Measurements from ENCODE around the gene DPEP1.

DPEP1 gene

DNA sequence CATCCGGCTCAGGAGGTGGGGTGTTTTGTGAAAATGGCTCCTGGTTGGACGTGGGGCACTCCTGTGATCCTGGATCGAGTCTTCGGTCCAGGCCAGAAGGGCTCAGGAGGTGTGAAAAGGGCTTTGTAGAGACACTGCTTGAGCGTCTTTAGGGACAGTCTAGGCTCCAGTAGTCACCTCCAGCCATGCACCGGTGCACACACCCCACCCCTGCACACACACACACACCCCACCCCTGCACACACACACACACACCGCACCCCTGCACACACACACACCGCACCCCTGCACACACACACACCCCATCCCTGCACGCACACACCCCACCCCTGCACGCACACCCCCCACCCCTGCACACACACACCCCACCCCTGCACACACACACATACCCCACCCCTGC lies 25.0 kb downstream of the DPEP1 start:
- TF ChIP-seq, protein P1, sequence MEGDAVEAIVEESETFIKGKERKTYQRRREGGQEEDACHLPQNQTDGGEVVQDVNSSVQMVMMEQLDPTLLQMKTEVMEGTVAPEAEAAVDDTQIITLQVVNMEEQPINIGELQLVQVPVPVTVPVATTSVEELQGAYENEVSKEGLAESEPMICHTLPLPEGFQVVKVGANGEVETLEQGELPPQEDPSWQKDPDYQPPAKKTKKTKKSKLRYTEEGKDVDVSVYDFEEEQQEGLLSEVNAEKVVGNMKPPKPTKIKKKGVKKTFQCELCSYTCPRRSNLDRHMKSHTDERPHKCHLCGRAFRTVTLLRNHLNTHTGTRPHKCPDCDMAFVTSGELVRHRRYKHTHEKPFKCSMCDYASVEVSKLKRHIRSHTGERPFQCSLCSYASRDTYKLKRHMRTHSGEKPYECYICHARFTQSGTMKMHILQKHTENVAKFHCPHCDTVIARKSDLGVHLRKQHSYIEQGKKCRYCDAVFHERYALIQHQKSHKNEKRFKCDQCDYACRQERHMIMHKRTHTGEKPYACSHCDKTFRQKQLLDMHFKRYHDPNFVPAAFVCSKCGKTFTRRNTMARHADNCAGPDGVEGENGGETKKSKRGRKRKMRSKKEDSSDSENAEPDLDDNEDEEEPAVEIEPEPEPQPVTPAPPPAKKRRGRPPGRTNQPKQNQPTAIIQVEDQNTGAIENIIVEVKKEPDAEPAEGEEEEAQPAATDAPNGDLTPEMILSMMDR (IDR thresholded peaks at IDR 0.05; ENCODE audit: insufficient read depth, missing control alignments) = no peak
- no peak for FAIRE-seq
- no peak for DNase-seq (ENCODE audit: insufficient read length, low spot score)

DNA sequence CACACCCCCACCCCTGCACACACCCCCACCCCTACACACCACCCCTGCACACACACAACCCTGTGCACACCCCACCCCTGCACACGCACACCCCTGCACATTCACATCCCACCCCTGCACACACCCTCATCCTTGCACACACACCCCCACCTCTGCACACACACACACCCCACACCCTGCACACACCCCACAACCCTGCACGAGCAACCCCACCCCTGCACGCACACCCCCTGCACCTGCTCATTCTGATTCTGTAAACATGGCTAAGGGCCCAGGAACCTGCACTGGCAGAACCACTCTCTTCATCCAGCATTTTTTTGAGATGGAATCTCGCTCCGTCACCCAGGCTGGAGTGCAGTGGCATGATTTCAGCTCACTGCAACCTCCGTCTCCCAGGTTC lies 25.9 kb downstream of the DPEP1 start:
- TF ChIP-seq, protein P1 (IDR thresholded peaks at IDR 0.05; ENCODE audit: insufficient read depth, missing control alignments) = no peak

DNA sequence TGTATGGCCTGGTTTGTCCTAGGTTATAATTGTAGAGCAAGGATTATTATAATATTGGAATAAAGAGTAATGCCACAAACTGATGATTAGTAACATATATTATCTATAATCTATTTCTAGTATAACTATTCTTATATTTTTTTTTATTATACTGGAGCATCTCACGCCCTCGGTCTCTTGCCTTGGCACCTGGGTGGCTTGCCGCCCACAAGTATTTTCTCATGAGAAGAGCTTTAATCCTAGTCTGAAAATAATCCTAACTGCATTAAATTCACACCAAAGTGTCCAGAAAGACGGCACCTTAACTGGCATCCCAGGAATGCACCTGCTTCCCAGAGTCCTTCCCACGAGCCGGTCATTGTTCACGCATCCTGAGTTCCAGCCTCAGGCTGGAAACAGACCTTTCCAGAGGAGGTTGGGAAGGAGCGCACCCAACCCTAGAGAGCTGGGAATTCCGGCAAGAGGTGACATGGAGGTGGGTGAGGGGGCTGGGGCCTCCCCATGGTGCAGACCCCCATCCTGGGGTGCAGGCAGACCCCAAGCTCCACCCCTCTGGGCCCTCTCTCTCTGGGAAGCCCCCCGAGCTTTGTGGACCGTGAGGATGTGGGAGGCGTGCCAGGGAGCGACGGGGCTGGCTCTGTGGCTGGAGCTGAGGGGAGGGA lies 28.1 kb downstream of the DPEP1 start:
- DNase-seq (ENCODE audit: insufficient read length, low spot score) (no peak), FAIRE-seq (no peak)
- TF ChIP-seq, protein P1 (IDR thresholded peaks at IDR 0.05; ENCODE audit: insufficient read depth, missing control alignments) = no peak

More for the DNA sequence above, 25.9 kb downstream of the DPEP1 start:
- no peak for FAIRE-seq
- DNase-seq (ENCODE audit: insufficient read length, low spot score) = no peak

DNA sequence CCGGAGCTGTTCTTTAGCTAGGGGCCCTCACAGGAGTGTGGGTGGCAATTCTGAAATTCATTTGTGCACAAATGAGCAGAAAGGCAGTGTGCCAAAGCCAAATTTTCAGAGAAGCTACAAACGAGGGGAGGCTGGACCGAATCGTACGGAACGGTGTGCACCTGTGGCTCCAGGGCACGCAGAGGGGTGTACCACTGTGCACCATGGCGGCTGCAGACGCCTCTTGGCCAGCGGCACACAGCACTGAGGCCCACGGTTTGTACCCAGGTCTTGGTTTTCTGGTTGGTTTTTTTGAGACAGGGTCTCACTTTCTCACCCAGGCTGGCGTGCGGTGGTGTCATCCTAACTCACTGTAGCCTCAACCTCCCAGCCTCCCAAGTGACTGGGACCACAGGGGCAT lies 29.1 kb downstream of the DPEP1 start:
- DNase-seq (ENCODE audit: insufficient read length, low spot score) = no peak
- TF ChIP-seq, protein P1 (IDR thresholded peaks at IDR 0.05; ENCODE audit: insufficient read depth, missing control alignments) = no peak
- FAIRE-seq = no peak

DNA sequence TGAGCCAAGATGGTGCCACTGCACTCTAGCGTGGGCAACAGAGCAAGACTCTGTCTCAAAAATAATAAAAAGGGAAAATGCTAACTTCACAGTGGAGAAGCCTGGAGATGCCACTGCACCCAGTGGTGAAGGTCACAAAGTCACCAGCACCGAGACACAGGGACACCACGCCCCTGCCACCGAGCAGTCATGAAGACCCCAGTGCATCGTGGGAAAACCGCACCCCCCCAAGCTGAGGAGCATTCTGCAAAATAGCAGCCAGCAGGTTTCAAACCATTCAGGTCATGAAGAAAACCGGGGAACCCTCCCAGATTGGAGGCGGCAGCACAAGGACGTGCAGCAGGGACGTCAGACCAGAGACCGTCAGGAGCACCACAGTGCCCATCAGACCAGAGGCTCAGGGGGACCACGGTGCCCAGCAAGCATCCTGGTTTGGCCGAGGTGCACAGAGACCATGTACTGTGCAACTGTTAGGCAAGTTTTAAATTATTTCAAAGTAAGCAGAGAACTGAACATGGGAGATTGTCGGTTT lies 30.4 kb downstream of the DPEP1 start:
- DNase-seq (ENCODE audit: insufficient read length, low spot score) (no peak), FAIRE-seq (no peak)
- TF ChIP-seq, protein P1 (IDR thresholded peaks at IDR 0.05; ENCODE audit: insufficient read depth, missing control alignments) = no peak

DNA sequence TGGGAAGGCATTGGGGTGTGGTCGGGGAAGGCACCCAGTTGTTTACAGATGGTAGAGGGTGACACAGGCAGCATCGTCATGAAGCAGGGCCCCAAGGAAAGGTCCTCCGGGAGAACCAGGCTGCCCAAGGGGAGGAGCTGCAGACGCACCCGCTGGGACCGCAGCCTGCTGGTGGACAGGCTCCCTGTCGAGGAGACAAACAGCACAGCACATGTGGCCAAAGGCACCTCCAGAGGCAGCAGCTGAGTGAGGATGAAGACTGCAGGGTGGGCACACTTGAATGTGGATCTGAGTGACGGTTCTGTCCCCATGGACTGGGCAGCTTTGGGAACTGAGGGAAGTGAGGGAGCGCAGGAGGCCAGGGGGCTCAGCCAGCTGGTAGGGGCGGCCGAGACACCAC lies 31.7 kb downstream of the DPEP1 start:
- TF ChIP-seq, protein P1 (IDR thresholded peaks at IDR 0.05; ENCODE audit: insufficient read depth, missing control alignments) = no peak
- FAIRE-seq (no peak), DNase-seq (ENCODE audit: insufficient read length, low spot score) (no peak)

DNA sequence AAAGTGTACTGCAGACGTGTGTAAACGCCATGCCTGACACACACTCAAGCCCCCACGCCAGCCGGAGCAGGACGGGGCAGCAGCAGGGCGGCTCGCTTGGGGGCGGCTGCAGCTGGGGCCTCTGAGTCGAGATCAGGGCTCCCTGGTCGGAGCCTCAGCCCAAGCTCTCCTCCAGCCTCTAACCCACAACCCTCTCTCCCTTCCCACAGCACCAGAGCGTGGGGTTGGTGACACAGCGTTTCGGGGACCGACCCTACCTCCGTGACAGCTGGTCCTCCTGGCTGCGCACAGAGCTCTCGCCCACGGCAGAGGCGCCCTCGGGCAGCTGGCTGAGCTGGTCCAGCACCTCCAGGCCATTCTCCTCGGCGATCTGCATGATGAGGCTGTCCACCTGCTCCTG lies 32.8 kb downstream of the DPEP1 start:
- DNase-seq (ENCODE audit: insufficient read length, low spot score) = no peak
- TF ChIP-seq, protein P1 (IDR thresholded peaks at IDR 0.05; ENCODE audit: insufficient read depth, missing control alignments) = no peak
- FAIRE-seq = no peak
